ENCODE data around the gene C9orf85.
"Not testable (repeated sequence)": the region's sequence is repeated elsewhere in the genome, so short reads cannot be mapped to it uniquely, and the experiment has no call there.

The C9orf85 gene

GRCh38 chr9:71944754-71945375 lies 33.4 kb downstream of the C9orf85 start:
- no peak for DNase-seq

DNA sequence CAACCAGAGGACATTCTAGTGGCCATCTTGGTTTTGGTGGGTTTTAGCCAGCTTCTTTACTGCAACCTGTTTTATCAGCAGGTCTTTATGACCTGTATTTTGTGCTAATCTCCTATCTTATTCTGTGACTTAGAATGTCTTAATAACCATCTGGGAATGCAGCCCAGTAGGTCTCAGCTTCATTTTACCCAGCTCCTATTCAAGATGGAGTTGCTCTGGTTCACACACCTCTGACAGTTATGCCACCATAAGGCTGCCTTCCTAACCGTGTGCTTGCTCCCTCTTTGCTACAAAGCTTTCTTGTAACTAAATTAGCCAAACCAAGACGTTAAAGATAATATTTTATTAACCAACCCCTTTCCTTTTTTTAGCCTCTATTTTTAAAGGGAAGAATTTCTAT lies 43.2 kb downstream of the C9orf85 start:
- not testable (repeated sequence) for DNase-seq

DNA sequence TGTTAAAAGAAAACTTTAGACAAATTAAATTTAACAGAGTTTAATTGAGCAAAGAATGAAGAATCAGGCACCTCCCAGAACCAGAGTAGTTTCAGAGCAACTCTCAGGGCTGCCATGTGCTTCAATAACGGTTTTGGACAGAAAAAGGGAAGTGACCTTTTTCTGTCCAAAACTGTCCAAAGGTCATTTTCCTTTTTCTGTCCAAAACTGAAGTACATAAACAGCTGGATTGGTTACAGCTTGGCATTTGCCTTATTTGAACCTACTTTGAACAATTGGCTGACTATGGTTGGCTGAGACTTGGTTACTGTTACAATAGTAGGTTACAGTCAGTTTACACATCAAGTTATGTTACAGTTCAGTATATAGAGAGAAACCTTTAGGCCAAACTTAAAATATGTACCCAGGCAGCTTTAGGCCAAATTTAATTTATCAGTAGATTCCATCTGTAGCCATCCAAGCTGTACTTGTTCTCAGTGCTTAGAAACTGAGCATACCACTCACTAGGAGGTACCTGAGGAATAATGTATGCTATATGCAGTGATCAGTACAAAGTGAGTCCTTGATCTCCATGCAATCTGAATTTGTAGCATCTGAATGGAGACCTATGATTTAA lies 44.0 kb downstream of the C9orf85 start:
- DNase-seq: no peak

GRCh38 chr9:71962328-71962727 lies 50.9 kb downstream of the C9orf85 start:
- DNase-seq: no peak

- not testable (repeated sequence) for DNase-seq
These were observed 52.1 kb downstream of the C9orf85 start for GRCh38 chr9:71963471-71963996.

DNA sequence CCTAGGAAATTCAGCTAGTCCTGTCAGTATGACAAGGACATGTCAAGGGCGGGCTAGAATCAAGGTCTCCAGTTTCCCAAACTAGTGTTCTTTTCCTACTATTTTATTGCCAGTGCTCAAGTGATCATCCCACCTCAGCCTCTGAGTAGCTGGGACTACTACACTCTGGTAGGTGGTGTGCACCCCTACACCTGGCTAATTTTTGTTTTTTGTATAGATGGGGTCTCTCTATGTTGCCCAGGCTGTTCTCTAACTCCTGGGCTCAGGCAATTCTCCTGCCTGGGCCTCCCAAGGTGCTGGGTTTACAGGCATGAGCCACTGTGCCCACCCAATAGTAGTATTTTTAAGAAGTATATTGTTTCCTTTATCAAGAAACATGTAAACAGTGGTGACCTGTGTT lies 54.0 kb downstream of the C9orf85 start:
- no peak for DNase-seq

- DNase-seq: no peak
These were observed 55.2 kb downstream of the C9orf85 start for GRCh38 chr9:71966601-71967000.

DNA sequence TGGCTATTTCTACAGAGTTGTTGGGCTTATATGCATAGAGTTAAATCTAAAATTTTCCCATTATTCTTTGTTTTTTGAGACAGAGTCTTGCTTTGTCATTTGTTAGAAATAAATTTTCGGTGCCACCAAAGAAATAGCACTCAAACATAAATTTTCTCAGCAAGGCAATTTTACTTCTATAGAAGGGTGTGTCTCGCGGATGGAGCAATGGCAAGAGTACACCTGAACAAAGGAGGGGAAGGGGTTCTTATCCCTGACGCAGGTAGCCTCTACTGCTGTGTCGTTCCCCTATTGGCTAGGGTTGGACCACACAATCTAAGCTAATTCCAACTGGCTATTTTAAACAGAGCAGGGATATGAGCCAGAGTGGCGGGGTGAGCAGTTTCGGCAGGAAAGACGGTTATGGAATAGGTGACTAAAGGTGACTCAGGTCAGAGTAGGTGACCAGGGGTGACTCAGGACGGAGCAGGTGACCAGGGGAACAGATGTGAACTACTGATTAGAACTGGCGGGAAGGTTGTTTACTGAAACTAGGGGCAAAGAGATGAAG lies 57.2 kb downstream of the C9orf85 start:
- DNase-seq: no peak

DNA sequence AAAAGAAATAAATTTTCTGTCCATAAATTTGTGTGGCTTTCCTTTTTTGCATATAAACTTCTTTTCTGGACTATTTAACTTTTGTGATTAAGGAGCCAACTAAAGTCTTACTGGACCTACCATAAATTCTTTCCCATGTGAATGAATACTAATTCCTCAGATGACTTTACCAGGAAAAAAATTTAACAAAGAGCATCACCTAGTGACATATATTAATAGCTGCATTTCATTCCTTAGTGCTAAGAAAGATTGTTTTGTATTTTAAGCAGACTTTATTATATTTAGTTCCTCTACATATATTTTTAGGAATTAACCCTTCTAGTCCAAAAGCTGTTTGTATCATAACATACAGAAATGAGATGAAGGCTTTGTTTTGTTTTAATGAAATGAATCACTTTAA lies 64.4 kb downstream of the C9orf85 start:
- DNase-seq: no peak

DNA sequence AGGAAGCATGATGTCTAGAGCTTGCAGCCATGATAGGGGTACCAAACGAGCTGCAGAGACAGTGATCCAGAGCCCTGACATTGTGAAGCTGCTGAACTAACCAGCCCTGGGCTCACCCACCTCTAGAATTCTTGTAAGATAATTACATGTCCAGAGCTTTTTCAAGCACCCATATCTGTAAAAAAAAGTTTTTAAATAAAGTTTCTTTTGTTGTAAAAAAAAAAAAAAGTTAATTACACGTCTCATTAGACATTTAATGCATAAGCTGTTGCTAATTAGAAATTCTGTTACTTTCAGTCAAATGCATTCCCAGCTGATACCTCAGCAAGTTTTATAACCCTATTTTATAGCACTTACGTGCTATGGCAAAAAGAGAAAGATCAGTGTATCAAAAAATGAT lies 65.6 kb downstream of the C9orf85 start:
- no peak for DNase-seq

GRCh38 chr9:71980266-71981190 lies 69.1 kb downstream of the C9orf85 start:
- DNase-seq: peak; percentile 18

DNA sequence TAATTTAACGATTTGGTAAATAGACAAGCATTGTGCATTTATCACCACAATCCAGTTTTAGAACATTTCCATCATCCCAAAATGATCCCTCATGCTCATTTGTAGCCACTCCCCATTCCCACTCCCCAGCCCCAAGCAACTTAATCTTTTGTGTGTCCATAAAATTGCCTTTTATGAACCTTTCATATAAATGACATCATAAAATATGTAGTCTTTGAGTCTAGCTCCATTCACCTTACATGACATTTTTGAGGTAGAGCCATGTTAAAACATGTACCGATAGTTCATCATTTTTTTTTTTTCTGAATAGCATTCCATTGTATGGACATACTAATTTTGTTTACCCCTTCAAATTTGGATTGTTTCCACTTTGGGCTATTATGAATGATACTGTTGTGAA lies 70.5 kb downstream of the C9orf85 start:
- DNase-seq: no peak

- DNase-seq: no peak
These were observed 73.0 kb downstream of the C9orf85 start for GRCh38 chr9:71984403-71984802.

DNA sequence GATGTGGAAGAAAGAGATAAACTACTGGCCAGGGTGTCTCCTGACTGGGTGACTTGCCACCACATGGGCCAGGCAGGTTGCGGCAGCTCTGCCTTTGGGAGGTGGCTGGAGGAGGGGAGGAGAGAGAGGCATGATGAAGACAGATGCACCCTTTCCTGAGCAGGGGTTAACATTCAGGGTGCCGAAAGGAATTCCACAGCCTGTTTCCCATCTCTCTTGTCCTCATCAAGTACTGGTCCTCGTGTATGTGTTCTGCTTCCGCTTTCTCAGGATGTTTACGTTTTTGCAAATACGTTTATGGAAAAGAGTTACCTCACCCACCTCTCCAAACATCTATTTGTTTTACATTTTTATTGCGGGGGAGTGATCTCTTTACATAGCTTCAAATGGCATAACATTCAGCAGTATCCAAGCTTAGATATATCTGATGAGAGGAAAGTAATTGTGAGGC lies 73.4 kb downstream of the C9orf85 start:
- DNase-seq: no peak

DNA sequence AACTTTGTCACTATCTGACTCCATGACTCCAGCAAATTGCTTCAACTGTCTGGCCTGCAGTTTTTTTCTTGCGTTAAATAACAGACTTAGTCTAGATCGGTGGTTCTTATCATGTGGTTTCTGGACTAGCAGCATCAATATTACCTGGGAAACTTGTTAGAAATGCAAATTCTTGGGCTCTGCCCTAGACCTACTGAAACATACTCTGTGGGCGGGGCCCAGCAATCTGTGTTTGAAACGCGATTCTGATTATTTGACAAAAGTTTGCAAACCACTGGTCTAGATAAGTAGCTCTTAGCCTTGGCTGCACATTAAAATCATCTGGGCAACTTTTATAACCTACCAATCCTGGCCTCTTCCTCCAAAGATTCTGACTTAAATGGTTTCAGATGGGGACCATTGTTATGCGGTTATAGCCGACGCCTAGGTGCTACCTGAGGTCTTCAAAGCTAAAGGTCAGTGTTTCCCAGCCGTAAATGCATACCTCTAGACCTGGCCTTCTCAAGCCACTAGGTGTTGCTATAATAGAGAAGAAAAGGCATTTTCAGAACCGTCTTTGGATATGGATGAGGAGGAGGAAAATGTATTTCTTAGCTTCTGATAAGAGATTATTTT lies 74.0 kb downstream of the C9orf85 start:
- DNase-seq: no peak

DNA sequence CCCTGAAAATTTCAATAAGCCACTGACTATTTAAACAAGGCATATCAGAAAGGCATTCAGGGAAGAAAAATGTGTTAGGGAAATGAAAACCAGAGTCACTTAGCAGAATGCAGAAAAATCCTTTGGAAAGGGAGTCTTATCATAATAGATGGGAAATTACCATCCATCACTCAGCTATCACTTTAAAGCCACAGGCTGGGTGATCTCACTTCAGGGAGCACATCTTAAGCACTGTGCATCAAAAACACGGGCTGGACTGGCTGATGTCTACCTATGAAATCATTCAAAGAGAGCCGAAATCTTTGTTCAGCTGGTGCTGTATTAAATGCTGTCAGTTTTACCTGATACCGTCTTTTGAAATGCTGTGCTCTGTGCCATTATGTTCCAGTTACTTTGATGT lies 75.5 kb downstream of the C9orf85 start:
- no peak for DNase-seq

GRCh38 chr9:71987471-71988371 lies 76.3 kb downstream of the C9orf85 start:
- no peak for DNase-seq

- no peak for DNase-seq
These were observed 79.0 kb downstream of the C9orf85 start for GRCh38 chr9:71990466-71990865.

DNA sequence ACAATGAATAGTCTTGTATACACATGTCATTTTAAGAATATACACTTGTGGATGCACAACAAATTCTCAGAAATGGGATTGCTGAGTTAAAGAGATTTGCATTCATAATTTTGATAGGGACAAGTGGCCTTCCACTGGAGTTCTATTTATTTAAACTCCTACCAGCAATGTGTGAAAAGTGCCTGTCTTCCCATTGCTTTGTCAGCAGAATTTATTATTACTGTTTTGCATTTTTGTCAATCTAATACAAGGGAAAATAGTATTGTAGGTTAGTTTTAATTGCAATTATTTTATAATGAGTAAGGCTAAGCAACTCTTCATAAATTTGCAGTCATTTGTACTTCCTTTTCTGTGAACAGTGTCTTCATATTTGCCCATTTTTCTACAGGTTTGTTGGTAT lies 94.0 kb downstream of the C9orf85 start:
- no peak for DNase-seq

- no peak for DNase-seq
These were observed 95.1 kb downstream of the C9orf85 start for GRCh38 chr9:72006501-72006900.

DNA sequence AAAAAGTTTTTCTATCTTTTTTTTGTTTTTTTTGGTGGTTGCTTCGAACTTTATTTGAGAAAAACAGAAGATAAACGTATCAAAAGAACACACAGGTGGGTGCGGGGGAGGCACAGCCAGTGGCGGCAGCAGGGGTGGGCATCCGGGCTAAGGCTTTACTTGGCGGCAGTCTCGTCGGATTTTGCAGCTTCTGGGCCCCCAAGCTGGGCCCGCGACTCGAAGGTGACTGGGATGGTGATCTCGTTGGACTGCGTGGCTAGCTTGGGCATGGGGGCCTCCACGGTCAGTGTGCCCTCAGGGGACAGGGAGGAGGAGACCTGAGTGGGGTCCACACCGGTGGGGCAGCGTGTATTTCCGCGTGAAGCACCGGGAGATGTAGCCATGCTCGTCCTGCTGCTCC lies 96.3 kb downstream of the C9orf85 start:
- DNase-seq: not testable (repeated sequence)

- no peak for DNase-seq
These were observed 101.2 kb downstream of the C9orf85 start for GRCh38 chr9:72012646-72013045.

Data from NCI-H510A treated with DMSO at 0.1 percent for 48 hours (cell line).